Mesenchymal stem cell (in vitro differentiated cells and primary cell): ENCODE results near the gene NUP188.

Experiments used
- DNase-seq: peaks from one replicate; pipeline ENCODE4 v3.0.0-alpha.2; 2013
- H2AFZ ChIP-seq: one replicate; pipeline ENCODE4 v1.6.1; 2013; ENCODE audit warnings: low read depth, mild to moderate bottlenecking, control low read depth, inconsistent platforms, low read length, moderate library complexity
- H2AK5ac ChIP-seq: 2 replicates; pipeline ENCODE4 v1.6.1; 2013; ENCODE audit warnings: low read length, moderate library complexity, mild to moderate bottlenecking, inconsistent platforms; ENCODE audit not compliant: severe bottlenecking
- H2BK120ac ChIP-seq: one replicate; pipeline ENCODE4 v1.6.1; 2013; ENCODE audit warnings: low read depth, mild to moderate bottlenecking, inconsistent platforms, low read length, moderate library complexity
- H2BK12ac ChIP-seq, 2 experiments: one replicate each; pipeline ENCODE4 v1.6.1; 2013; ENCODE audit warnings: inconsistent platforms in 2 of 2, low read length in 2 of 2, mild to moderate bottlenecking in 2 of 2, moderate library complexity in 2 of 2, control low read depth in 1 of 2
- H2BK15ac ChIP-seq: one replicate; pipeline ENCODE4 v1.6.1; 2013; ENCODE audit warnings: mild to moderate bottlenecking, low read depth, inconsistent platforms; ENCODE audit not compliant: poor library complexity, severe bottlenecking
- H2BK5ac ChIP-seq: 2 replicates; pipeline ENCODE4 v1.6.1; 2013; ENCODE audit warnings: low read depth, mild to moderate bottlenecking, low read length, control low read depth, inconsistent platforms; ENCODE audit not compliant: poor library complexity, severe bottlenecking
- H3K14ac ChIP-seq, 2 experiments: one replicate each; pipeline ENCODE4 v1.6.1; 2013; ENCODE audit warnings: inconsistent platforms in 2 of 2, low read length in 2 of 2, control low read depth in 1 of 2, mild to moderate bottlenecking in 1 of 2, moderate library complexity in 1 of 2
- H3K18ac ChIP-seq, 2 experiments: one replicate each; pipeline ENCODE4 v1.6.1; 2013; ENCODE audit warnings: inconsistent platforms in 2 of 2, low read length in 2 of 2, control low read depth in 1 of 2, low read depth in 1 of 2, mild to moderate bottlenecking in 1 of 2
- H3K23ac ChIP-seq, 2 experiments: one replicate each; pipeline ENCODE4 v1.6.1; 2013; ENCODE audit warnings: inconsistent platforms in 2 of 2, low read length in 2 of 2, mild to moderate bottlenecking in 2 of 2, moderate library complexity in 2 of 2, control low read depth in 1 of 2
- H3K27ac ChIP-seq: 2 replicates; pipeline ENCODE4 v1.5.1; 2013; ENCODE audit warnings: mild to moderate bottlenecking, moderate library complexity, low read length, control low read depth, inconsistent platforms; ENCODE audit not compliant: poor library complexity, severe bottlenecking
- H3K27me3 ChIP-seq, 2 experiments: 2 replicates each; pipeline versions ENCODE4 v1.6.1 to v1.7.0; 2013; ENCODE audit warnings: low read length in 2 of 2, mild to moderate bottlenecking in 2 of 2, moderate library complexity in 2 of 2, control low read depth in 1 of 2, inconsistent platforms in 1 of 2; ENCODE audit not compliant: control insufficient read depth in 1 of 2, insufficient read depth in 1 of 2
- H3K36me3 ChIP-seq, 2 experiments: 2 replicates each; pipeline versions ENCODE4 v1.6.1 to v1.7.0; 2013; ENCODE audit warnings: low read length in 2 of 2, control low read depth in 1 of 2, inconsistent platforms in 1 of 2, low read depth in 1 of 2, mild to moderate bottlenecking in 1 of 2; ENCODE audit not compliant: insufficient read depth in 2 of 2, control insufficient read depth in 1 of 2
- H3K4ac ChIP-seq, 2 experiments: one replicate each; pipeline ENCODE4 v1.6.1; 2013; ENCODE audit warnings: inconsistent platforms in 2 of 2, low read length in 2 of 2, mild to moderate bottlenecking in 2 of 2, moderate library complexity in 2 of 2, control low read depth in 1 of 2, low read depth in 1 of 2
- H3K4me1 ChIP-seq: 2 replicates; pipeline ENCODE4 v1.6.1; 2013; ENCODE audit warnings: low read depth, low read length, control low read depth; ENCODE audit not compliant: control insufficient read depth, insufficient read depth
- H3K4me2 ChIP-seq: 2 replicates; pipeline ENCODE4 v1.6.1; 2013; ENCODE audit warnings: low read length, mild to moderate bottlenecking, inconsistent platforms; ENCODE audit not compliant: poor library complexity, severe bottlenecking
- H3K4me3 ChIP-seq, 2 experiments: 2 replicates each; pipeline versions ENCODE4 v1.5.1 to v1.7.0; 2013; ENCODE audit warnings: low read length in 2 of 2, mild to moderate bottlenecking in 2 of 2, control low read depth in 1 of 2, low read depth in 1 of 2; ENCODE audit not compliant: insufficient read depth in 1 of 2
- H3K79me1 ChIP-seq: replicated peaks from 2 replicates; pipeline ENCODE4 v1.6.1; 2013; ENCODE audit warnings: mild to moderate bottlenecking, control low read depth, low read length, inconsistent platforms; ENCODE audit not compliant: poor library complexity, severe bottlenecking
- H3K9ac ChIP-seq: 2 replicates; pipeline ENCODE4 v1.7.0; 2013; ENCODE audit warnings: mild to moderate bottlenecking, low read length, moderate library complexity
- H3K9me3 ChIP-seq: 2 replicates; pipeline ENCODE4 v1.7.0; 2013; ENCODE audit warnings: mild to moderate bottlenecking, low read length; ENCODE audit not compliant: control insufficient read depth
- H4K8ac ChIP-seq: one replicate; pipeline ENCODE4 v1.6.1; 2013; ENCODE audit warnings: inconsistent platforms, mild to moderate bottlenecking, low read length, moderate library complexity
- H4K91ac ChIP-seq: one replicate; pipeline ENCODE4 v1.6.1; 2013; ENCODE audit warnings: mild to moderate bottlenecking, low read length, inconsistent platforms
- WGBS: methylation state at CpG from one replicate; pipeline ENCODE4 v1.1.7; 2013; ENCODE audit warnings: mixed read lengths; 5-methylcytosine and 5-hydroxymethylcytosine counted together

The NUP188 gene

GRCh38 chr9:129021091-129021490, 73.6 kb downstream of the NUP188 start:
- no peak overlapping the region for H3K27ac ChIP-seq
- no peak overlapping the region for H4K91ac ChIP-seq
- H3K9ac ChIP-seq, result no peak overlapping the region
- H4K8ac ChIP-seq, result no peak overlapping the region
- no peaks in the 10 kb centered on the region for H3K9me3 ChIP-seq
- no peak overlapping the region for H2BK15ac ChIP-seq
- no peak overlapping the region for H2BK12ac ChIP-seq
- H3K27me3 ChIP-seq, result no peaks in the 10 kb centered on the region
- WGBS, result 93% methylated on average over 8 of the region's 8 CpGs
- no peak overlapping the region for H2AFZ ChIP-seq
- no peak overlapping the region for H2BK5ac ChIP-seq
- DNase-seq, result no peak
- no peak overlapping the region for H3K23ac ChIP-seq
- H3K4me3 ChIP-seq, result no peak overlapping the region
- no peak overlapping the region for H2BK120ac ChIP-seq
- H3K36me3 ChIP-seq, result peaks cover 0 to 9% of the 10 kb centered on the region in 2 experiments
- H2AK5ac ChIP-seq, result no peak overlapping the region
- H3K79me1 ChIP-seq, result peaks cover 10% of the 10 kb centered on the region
- H3K4ac ChIP-seq, result no peak overlapping the region
- no peak overlapping the region for H3K4me2 ChIP-seq
- no peak overlapping the region for H3K14ac ChIP-seq
- H3K4me1 ChIP-seq, result peaks cover 27% of the 10 kb centered on the region
- no peak overlapping the region for H3K18ac ChIP-seq

- H3K27ac ChIP-seq, result no peak overlapping the region
- H3K4me3 ChIP-seq, result no peak overlapping the region
- 94% methylated on average over 9 of the region's 9 CpGs for WGBS
- no peak overlapping the region for H3K14ac ChIP-seq
- peaks cover 36% of the 10 kb centered on the region for H3K4me1 ChIP-seq
- no peak overlapping the region for H2AK5ac ChIP-seq
- H3K9ac ChIP-seq, result no peak overlapping the region
- H3K36me3 ChIP-seq, result peaks cover 0 to 9% of the 10 kb centered on the region in 2 experiments
- no peak overlapping the region for H2AFZ ChIP-seq
- H4K8ac ChIP-seq, result no peak overlapping the region
- H3K79me1 ChIP-seq, result peaks cover 10% of the 10 kb centered on the region
- H3K9me3 ChIP-seq, result no peaks in the 10 kb centered on the region
- H2BK120ac ChIP-seq, result no peak overlapping the region
- no peak overlapping the region for H3K4ac ChIP-seq
- H2BK15ac ChIP-seq, result no peak overlapping the region
- H3K23ac ChIP-seq, result no peak overlapping the region
- no peak overlapping the region for H2BK12ac ChIP-seq
- no peak overlapping the region for H3K18ac ChIP-seq
- no peak overlapping the region for H3K4me2 ChIP-seq
- H3K27me3 ChIP-seq, result no peaks in the 10 kb centered on the region
- H2BK5ac ChIP-seq, result no peak overlapping the region
- no peak overlapping the region for H4K91ac ChIP-seq
- no peak for DNase-seq
These were observed 74.5 kb downstream of the NUP188 start for GRCh38 chr9:129022037-129022436.

- H2BK15ac ChIP-seq, result no peak overlapping the region
- peak overlapping the region; percentile 50 for H3K27ac ChIP-seq
- no peak overlapping the region for H3K4me3 ChIP-seq
- 76% methylated on average over 16 of the region's 16 CpGs for WGBS
- peaks cover 0 to 9% of the 10 kb centered on the region in 2 experiments for H3K36me3 ChIP-seq
- H3K9ac ChIP-seq, result peak overlapping the region; percentile 53
- H4K8ac ChIP-seq, result peak overlapping the region; percentile 22
- H3K27me3 ChIP-seq, result no peaks in the 10 kb centered on the region
- H2BK12ac ChIP-seq, result peak overlapping the region; percentile 22 to 31
- peak overlapping the region; percentile 10 for H2AFZ ChIP-seq
- peak; percentile 72 for DNase-seq
- H3K79me1 ChIP-seq, result peaks cover 14% of the 10 kb centered on the region
- peaks cover 42% of the 10 kb centered on the region for H3K4me1 ChIP-seq
- H2BK120ac ChIP-seq, result no peak overlapping the region
- H3K4ac ChIP-seq, result no peak overlapping the region
- peak overlapping the region in 1 of 2 experiments; percentile 31 for H3K18ac ChIP-seq
- H4K91ac ChIP-seq, result no peak overlapping the region
- peak overlapping the region; percentile 76 for H2AK5ac ChIP-seq
- H3K4me2 ChIP-seq, result no peak overlapping the region
- peak overlapping the region in 1 of 2 experiments; percentile 20 for H3K23ac ChIP-seq
- H3K9me3 ChIP-seq, result no peaks in the 10 kb centered on the region
- H2BK5ac ChIP-seq, result no peak overlapping the region
- H3K14ac ChIP-seq, result no peak overlapping the region
These were observed 75.8 kb downstream of the NUP188 start for GRCh38 chr9:129023036-129023907.

DNA sequence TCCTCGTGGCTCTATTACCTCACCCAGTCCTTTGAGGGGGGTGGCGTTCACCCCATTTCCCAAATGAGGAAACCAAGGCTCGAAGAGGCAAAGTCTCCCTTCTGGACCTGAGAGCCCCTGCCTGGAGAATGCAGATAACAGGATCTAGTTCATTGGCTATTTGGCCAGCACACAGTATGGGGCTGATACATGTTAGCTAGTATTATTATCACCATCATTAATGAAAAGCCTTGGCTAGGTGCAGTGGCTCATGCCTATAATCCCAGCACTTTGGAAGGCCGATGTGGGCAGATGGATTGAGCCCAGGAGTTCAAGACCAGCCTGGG, 76.4 kb downstream of the NUP188 start:
- Histone ChIP-seq H3K4me1 (peaks cover 42% of the 10 kb centered on the region), H3K18ac (no peak overlapping the region), H2AFZ (no peak overlapping the region), H2BK15ac (no peak overlapping the region), H3K9ac (peak overlapping the region; percentile 53), H3K4ac (no peak overlapping the region), H4K91ac (no peak overlapping the region), H4K8ac (peak overlapping the region; percentile 16), H3K23ac (no peak overlapping the region), H3K4me3 (no peak overlapping the region), H2AK5ac (no peak overlapping the region), H2BK5ac (no peak overlapping the region), H3K4me2 (no peak overlapping the region), H3K27me3 (no peaks in the 10 kb centered on the region), H3K14ac (no peak overlapping the region), H3K27ac (peak overlapping the region; percentile 50), H2BK12ac (peak overlapping the region in 1 of 2 experiments; percentile 22), H3K9me3 (no peaks in the 10 kb centered on the region), H2BK120ac (no peak overlapping the region), H3K79me1 (peaks cover 13% of the 10 kb centered on the region), H3K36me3 (peaks cover 0 to 8% of the 10 kb centered on the region in 2 experiments)
- DNase-seq, result no peak
- WGBS, result 71% methylated on average over 4 of the region's 4 CpGs
